Smooth muscle cell (in vitro differentiated cells): Measurements from ENCODE around the gene NCOR1. TPM values are rescaled to one million over a fixed set of nuclear protein-coding genes. Genes with fewer than 3 reads are reported as not detected.

Experiments used
- DNase-seq: peaks from one replicate; lab custom pipeline; 2025; ENCODE audit not compliant: unreplicated experiment; lab: John Stamatoyannopoulos, UW
- H2AFZ ChIP-seq: fragments of 200-600 bp; sonication (generic); 2 replicates; pipeline ENCODE4 v1.6.0; 2016; ENCODE audit warnings: antibody characterized with exemption, low read depth, mild to moderate bottlenecking
- H3F3A ChIP-seq: fragments of 200-600 bp; sonication (generic); 2 replicates; pipeline ENCODE4 v1.6.0; 2017; ENCODE audit warnings: antibody characterized with exemption, low read depth
- H3K27ac ChIP-seq: fragments of 200-600 bp; sonication (generic); 2 replicates; pipeline ENCODE4 v1.5.1; 2016; ENCODE audit warnings: low read depth, mild to moderate bottlenecking
- H3K27me3 ChIP-seq: fragments of 200-600 bp; sonication (generic); 2 replicates; pipeline ENCODE4 v1.6.1; 2016; ENCODE audit warnings: low read depth, mild to moderate bottlenecking
- H3K36me3 ChIP-seq: fragments of 200-600 bp; sonication (generic); 2 replicates; pipeline ENCODE4 v1.5.1; 2016; ENCODE audit warnings: low read depth
- H3K4me1 ChIP-seq: fragments of 200-600 bp; sonication (generic); 2 replicates; pipeline ENCODE4 v1.5.1; 2016; ENCODE audit warnings: low read depth
- H3K4me2 ChIP-seq: fragments of 200-600 bp; sonication (generic); 2 replicates; pipeline ENCODE4 v1.6.0; 2016; ENCODE audit warnings: mild to moderate bottlenecking
- H3K4me3 ChIP-seq: fragments of 200-600 bp; sonication (generic); 2 replicates; pipeline ENCODE4 v1.5.1; 2016; ENCODE audit warnings: mild to moderate bottlenecking
- H3K79me2 ChIP-seq: fragments of 200-600 bp; sonication (generic); 2 replicates; pipeline ENCODE4 v1.6.0; 2016; ENCODE audit warnings: low read depth, mild to moderate bottlenecking
- H3K9ac ChIP-seq: fragments of 200-600 bp; sonication (generic); 2 replicates; pipeline ENCODE4 v1.6.0; 2016; ENCODE audit warnings: low read depth
- H3K9me3 ChIP-seq: fragments of 200-600 bp; sonication (generic); replicated peaks from 2 replicates; pipeline ENCODE4 v1.5.1; 2016; ENCODE audit warnings: low read depth
- H4K20me1 ChIP-seq: fragments of 200-600 bp; sonication (generic); 2 replicates; pipeline ENCODE4 v1.6.0; 2016; ENCODE audit warnings: low read depth
- WGBS: methylation state at CpG from one replicate; pipeline ENCODE4 v1.1.7; 2016; ENCODE audit warnings: low lambda C conversion rate; 5-methylcytosine and 5-hydroxymethylcytosine counted together
- polyA plus RNA-seq: library from polyadenylated mRNA; unstranded; fragments of >200 nt; fragmentation: Nextera tagmentation; extraction: Ambion mirVana; gene quantifications from 2 replicates; pipeline ENCODE4 v1.2.1, GENCODE V29; 2016
- total RNA-seq: library from RNA; depleted of rRNA; stranded (reverse); fragments of >200 nt; gene quantifications from 2 replicates; pipeline ENCODE4 v1.2.3, GENCODE V29; 2014
- TF ChIP-seq, protein P1 (sequence below): fragments of 200-600 bp; sonication (generic); IDR thresholded peaks from 2 replicates; pipeline ENCODE4 v1.5.1; 2017; ENCODE audit warnings: borderline replicate concordance, mild to moderate bottlenecking, antibody characterized with exemption; ENCODE audit not compliant: insufficient read depth, poor library complexity, severe bottlenecking

Gene NCOR1
- total and polyA plus RNA-seq, 2 experiments from 2014 or later: 79.1 to 119 TPM

DNA sequence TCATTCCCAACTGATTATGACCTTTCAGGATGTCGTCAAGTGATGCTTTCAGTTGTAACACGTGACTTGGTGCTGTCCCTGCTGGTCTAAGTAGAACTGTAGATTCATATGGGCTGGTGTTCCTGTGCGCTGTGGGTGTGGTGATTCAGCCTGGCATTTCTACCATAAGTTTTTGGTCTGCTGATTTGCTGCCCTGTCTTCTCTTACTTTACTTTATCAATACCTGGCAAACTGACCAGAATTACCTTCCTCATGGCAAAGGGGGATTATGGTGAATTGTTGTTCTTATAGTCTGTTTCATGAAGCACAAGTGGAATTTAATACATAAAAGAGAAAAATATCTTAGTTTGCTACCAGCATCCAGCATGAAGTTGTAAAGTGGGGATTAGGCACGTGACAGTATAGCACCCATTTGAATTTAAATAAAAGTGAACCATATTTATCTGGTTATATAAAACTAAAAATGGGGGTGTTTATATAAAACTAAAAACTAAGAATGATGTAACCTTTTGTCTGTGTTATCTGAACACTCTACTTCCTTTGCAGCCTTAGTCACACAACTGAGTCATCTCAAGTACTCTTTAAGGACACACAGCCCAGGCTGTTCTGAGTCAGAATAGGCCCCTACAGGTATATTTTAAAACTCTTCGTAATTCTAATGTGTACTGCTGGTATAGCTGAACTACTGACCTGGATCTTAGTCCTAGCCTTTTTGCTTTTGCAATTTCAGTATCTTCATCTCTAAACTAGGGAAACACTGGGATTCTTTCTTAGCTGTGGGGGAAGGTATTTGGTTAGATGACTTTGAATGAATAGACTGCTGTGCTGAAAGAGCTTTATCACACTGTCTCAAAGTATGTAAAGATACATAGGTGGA, 187.4 kb downstream of the NCOR1 start:
- Histone ChIP-seq H3K27me3 (no peaks in the 10 kb centered on the region), H3K4me2 (peak overlapping the region; percentile 68), H3K9ac (peak overlapping the region; percentile 92), H3K4me3 (no peak overlapping the region), H3F3A (peaks cover 24% of the 10 kb centered on the region), H3K9me3 (no peaks in the 10 kb centered on the region), H4K20me1 (peaks cover 7% of the 10 kb centered on the region), H3K36me3 (peaks cover 24% of the 10 kb centered on the region), H2AFZ (no peak overlapping the region), H3K4me1 (peaks cover 4% of the 10 kb centered on the region), H3K27ac (peak overlapping the region; percentile 99), H3K79me2 (no peaks in the 10 kb centered on the region)
- whole genome bisulfite sequencing: 56% methylated on average over 5 of the region's 5 CpGs
- TF ChIP-seq, protein P1, sequence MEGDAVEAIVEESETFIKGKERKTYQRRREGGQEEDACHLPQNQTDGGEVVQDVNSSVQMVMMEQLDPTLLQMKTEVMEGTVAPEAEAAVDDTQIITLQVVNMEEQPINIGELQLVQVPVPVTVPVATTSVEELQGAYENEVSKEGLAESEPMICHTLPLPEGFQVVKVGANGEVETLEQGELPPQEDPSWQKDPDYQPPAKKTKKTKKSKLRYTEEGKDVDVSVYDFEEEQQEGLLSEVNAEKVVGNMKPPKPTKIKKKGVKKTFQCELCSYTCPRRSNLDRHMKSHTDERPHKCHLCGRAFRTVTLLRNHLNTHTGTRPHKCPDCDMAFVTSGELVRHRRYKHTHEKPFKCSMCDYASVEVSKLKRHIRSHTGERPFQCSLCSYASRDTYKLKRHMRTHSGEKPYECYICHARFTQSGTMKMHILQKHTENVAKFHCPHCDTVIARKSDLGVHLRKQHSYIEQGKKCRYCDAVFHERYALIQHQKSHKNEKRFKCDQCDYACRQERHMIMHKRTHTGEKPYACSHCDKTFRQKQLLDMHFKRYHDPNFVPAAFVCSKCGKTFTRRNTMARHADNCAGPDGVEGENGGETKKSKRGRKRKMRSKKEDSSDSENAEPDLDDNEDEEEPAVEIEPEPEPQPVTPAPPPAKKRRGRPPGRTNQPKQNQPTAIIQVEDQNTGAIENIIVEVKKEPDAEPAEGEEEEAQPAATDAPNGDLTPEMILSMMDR: no peak
- DNase-seq: no peak

DNA sequence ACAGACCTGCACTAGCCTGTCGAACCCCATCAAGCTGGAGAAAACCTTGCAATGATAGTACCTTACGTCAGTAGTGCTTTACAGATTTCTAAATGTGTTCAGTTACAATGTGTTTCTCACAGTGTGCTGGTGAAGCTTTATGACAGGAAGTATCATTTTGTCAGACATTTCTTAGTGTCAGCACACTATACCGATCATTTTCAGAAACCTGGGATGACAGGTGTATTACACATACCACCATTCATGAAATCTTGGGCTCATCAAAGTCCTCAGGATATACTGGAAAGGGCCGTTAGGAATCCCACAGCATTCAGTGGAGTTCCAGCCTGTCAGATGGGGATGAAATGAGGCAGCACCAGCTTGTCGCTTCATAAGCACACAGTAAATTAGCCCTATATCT, 188.4 kb downstream of the NCOR1 start:
- no peak for DNase-seq
- WGBS: 92% methylated on average over 5 of the region's 5 CpGs
- H3K9ac ChIP-seq: no peak overlapping the region

DNA sequence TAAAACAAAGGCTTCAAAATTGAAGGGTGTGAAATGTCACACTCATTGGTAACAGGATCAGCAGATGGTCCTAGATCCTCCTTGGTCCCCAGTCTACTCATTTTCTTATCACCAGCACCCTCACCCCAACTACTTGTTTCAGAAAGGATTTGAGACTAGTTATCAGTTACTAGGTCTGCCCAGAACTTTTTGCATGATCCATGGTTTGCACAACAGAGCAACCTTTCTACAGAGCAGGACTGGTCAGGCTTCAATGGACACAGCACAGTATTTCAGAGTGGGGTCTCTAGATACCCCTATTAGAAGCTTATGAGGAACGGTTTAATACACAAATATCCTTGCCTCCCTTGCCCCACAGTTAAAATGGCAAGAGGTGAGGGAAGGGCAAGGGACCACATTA, 190.1 kb downstream of the NCOR1 start:
- peaks cover 37% of the 10 kb centered on the region for H3F3A ChIP-seq
- peaks cover 19% of the 10 kb centered on the region for H4K20me1 ChIP-seq
- H3K27me3 ChIP-seq: no peaks in the 10 kb centered on the region
- no peak for DNase-seq
- H3K4me1 ChIP-seq: peaks cover 4% of the 10 kb centered on the region
- 96% methylated on average over 1 of the region's 1 CpG for WGBS
- no peak overlapping the region for H3K27ac ChIP-seq
- no peaks in the 10 kb centered on the region for H3K9me3 ChIP-seq
- no peak overlapping the region for H2AFZ ChIP-seq
- H3K4me3 ChIP-seq: no peak overlapping the region
- peaks cover 24% of the 10 kb centered on the region for H3K36me3 ChIP-seq
- TF ChIP-seq, protein P1: no peak
- H3K9ac ChIP-seq: no peak overlapping the region
- no peak overlapping the region for H3K4me2 ChIP-seq
- H3K79me2 ChIP-seq: peaks cover 4% of the 10 kb centered on the region

More for the DNA sequence above, 188.4 kb downstream of the NCOR1 start:
- H3K27ac ChIP-seq: peak overlapping the region; percentile 99
- peaks cover 4% of the 10 kb centered on the region for H3K4me1 ChIP-seq
- H3K9me3 ChIP-seq: no peaks in the 10 kb centered on the region
- TF ChIP-seq, protein P1: no peak
- peaks cover 26% of the 10 kb centered on the region for H3F3A ChIP-seq
- no peaks in the 10 kb centered on the region for H3K27me3 ChIP-seq
- peaks cover 24% of the 10 kb centered on the region for H3K36me3 ChIP-seq
- H2AFZ ChIP-seq: no peak overlapping the region
- H3K4me3 ChIP-seq: no peak overlapping the region
- H3K79me2 ChIP-seq: no peaks in the 10 kb centered on the region
- H3K4me2 ChIP-seq: no peak overlapping the region
- peaks cover 9% of the 10 kb centered on the region for H4K20me1 ChIP-seq
